CD4-positive, alpha-beta T cell treated with Interferon alpha-2 for 1 hour (primary cell): ENCODE data around the gene CD4.
A peak's percentile ranks its signal among the peaks of the same experiment; 100 is the strongest.
"Not testable (repeated sequence)": the region's sequence is repeated elsewhere in the genome, so short reads cannot be mapped to it uniquely, and the experiment has no call there.

Experiments
- DNase-seq, 2 donors: peaks; one replicate each; pipeline ENCODE4 v3.0.0-alpha.2; 2020 to 2022

Gene CD4

DNA sequence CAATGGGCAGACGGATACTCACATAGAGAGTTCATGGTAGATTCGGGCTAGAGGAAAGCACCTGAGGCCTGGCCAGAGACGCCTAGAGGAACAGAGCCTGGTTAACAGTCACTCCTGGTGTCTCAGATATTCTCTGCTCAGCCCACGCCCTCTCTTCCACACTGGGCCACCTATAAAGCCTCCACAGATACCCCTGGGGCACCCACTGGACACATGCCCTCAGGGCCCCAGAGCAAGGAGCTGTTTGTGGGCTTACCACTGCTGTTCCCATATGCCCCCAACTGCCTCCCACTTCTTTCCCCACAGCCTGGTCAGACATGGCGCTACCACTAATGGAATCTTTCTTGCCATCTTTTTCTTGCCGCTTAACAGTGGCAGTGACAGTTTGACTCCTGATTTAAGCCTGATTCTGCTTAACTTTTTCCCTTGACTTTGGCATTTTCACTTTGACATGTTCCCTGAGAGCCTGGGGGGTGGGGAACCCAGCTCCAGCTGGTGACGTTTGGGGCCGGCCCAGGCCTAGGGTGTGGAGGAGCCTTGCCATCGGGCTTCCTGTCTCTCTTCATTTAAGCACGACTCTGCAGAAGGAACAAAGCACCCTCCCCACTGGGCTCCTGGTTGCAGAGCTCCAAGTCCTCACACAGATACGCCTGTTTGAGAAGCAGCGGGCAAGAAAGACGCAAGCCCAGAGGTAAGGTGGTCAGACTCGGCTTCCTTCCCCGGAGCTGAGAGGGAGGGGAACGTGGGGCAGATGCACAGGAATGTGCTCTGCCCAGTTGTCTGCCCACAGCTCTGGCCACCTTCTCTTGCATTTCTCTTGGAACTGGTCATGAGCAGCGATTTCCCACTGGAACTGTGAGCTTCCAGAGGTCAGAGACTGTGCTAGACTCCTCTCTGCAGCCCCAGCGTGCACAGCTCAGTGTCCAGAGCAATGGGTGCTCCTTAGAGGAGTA lies at the start of gene CD4:
CD4 (plus strand) TSS at position 557 of the 953 bp plus-strand sequence. CDS start 10,611 bp downstream, outside the sequence.
- DNase-seq: peak; percentile 65 to 79

DNA sequence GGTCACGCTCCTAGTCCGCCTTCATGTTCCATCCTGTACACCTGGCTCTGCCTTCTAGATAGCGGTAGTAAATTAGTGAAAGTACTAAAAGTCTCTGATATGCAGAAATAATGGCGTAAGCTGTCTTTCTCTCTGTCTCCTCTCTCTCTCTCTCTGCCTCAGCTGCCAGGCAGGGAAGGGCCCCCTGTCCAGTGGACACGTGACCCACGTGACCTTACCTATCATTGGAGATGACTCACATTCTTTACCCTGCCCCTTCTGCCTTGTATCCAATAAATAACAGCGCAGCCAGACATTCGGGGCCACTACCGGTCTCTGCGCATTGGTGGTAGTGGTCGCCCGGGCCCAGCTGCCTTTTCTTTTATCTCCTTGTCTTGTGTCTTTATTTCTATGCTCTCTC lies 47.2 kb upstream of the CD4 start:
- DNase-seq: not testable (repeated sequence)

DNA sequence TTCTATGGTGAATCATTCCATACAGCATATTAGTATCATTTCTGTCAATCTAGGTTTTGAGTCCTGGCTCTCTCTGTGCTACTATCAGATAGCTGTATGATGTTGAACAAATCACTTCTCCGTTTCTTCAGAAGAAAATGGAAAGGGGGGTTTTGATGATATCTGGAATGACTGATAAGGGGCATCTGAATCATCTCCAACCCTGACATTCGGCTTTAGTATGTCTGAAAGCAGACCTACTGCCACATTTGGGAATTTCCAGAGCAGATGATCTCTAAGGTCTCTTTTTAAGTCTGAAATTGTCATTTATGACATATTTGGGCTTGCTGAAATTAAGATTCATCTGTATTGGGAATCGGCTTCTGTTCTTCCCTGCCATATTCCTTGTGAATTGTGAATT lies 46.5 kb upstream of the CD4 start:
- DNase-seq: no peak

DNA sequence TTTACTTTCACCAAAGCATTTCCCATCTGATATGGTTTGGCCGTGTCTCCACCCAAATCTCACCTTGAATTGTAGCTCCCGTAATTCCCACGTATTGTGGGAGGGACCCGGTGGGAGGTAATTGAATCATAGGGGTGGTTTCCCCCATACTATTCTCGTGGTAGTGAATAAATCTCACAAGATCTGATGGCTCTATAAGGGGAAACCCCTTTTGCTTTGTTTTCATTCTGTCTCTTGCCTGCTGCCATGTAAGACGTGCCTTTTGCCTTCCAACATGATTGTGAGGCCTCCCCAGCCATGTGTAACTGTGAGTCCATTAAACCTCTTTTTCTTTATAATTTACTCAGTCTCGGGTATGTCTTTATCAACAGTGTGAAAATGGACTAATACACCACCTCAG lies 46.0 kb upstream of the CD4 start:
- not testable (repeated sequence) for DNase-seq

DNA sequence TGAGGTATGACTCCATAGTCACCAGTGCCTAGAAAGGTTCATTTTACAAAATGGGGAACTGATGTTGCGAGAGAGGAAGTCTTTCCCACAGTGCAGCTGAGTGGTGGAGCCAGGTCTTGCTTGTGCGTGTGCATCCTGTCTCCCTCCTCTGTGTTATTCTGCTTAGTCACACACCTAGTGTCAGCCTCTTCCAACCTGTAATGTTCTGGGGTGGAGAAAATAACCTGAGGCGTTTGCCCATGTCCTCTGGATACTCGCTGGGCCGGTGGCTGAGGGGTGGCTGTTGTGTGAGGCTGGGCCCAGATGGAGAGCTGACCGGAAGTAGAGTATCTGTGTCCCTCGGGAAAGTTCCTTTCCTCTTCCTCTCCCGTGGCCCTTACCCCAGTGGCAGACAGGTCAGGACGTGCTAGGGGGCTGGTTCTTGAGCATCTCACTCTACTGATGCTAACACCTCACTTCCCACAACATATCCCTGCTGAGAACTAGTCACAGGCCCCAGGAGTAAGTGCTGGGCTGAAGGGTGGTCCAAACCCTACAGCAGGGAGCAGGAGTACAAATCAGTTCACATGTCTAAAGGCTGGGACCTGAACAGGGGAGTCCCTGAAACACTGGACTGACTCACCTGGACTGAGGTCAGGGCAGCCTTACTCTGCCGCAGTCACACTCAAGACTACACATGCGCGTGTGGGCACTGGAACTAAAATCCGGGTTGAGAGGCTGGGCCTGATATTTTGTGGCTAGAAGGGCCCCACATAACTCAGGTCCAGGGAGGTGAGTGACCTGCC lies 43.4 kb upstream of the CD4 start:
- DNase-seq: peak; percentile 27 to 62

DNA sequence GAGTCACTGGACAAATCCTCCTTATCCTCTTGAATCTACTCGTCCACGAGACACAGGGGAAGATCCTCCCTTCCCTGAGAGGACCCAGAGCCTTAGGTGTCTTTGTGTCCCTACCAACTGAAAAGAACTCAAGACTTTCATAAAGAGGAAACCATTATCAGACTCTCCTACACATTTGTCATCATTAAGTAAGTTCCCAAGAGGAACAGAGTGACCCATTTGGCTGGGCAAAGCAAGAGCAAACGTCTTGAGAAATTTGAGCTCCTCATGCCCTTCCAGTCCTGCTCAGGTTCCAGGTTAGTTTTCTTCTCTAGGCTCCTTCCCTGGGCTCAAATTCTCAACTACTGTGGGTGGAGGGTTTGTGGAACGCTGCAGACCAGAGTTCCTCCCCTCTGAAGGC lies 42.1 kb upstream of the CD4 start:
- DNase-seq: no peak

DNA sequence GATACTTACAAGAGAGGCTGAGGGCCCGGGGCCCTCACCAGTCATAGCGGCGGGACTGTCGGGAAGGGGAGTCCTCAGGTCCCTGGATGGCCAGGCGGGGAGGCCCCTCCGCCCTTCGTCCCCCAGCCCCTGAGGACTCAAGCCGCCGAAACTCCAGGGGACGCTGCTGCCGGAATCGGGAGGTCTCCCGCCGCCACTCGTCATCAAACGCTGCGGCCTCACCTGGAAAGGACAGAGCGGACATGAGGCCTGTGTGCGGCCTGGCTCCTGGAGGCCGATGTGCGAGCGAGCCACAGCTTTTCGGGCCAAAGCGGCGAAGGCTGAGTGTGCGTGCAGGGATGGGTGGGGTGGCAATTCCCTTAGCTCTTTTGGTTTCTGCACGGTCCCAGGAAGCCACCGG lies 40.6 kb upstream of the CD4 start:
- DNase-seq: no peak

DNA sequence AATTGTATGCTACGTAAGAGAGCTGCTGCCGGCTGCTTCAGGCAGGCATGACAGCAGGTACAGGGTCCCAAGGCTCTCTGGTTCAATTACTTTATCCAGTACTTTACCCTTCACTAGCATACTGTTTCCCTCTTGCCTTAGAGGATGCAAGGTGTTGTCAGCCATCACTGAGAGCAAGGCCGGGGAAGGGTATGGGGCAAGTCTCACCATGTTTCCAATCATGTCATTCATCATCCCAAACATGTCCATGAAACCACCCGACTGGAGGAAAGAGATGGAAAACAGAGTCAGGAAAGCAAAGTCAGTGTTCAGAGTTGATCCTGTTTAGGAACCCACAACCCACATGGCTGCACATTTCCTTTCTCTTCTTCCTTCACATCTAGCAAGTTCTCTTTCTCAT lies 38.8 kb upstream of the CD4 start:
- no peak for DNase-seq

DNA sequence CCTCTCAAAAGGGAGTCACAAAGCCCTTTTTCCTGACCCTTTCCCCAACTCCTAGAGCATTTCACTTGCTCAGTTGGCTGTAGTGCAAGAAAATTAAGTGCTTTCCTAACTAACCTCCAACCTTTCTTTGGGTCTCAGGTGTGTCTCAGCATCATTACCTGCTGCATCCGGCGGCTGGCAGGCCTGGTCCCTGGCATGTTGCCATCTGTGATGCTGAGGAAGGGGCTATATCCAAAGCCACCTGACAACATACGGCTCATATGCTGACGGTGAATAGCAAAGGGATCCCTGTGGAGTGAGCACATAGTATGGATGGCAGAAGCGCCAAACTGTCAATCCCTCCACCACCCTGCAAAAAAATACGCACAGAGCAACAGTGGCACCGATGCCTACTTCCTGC lies 37.6 kb upstream of the CD4 start:
- no peak for DNase-seq

DNA sequence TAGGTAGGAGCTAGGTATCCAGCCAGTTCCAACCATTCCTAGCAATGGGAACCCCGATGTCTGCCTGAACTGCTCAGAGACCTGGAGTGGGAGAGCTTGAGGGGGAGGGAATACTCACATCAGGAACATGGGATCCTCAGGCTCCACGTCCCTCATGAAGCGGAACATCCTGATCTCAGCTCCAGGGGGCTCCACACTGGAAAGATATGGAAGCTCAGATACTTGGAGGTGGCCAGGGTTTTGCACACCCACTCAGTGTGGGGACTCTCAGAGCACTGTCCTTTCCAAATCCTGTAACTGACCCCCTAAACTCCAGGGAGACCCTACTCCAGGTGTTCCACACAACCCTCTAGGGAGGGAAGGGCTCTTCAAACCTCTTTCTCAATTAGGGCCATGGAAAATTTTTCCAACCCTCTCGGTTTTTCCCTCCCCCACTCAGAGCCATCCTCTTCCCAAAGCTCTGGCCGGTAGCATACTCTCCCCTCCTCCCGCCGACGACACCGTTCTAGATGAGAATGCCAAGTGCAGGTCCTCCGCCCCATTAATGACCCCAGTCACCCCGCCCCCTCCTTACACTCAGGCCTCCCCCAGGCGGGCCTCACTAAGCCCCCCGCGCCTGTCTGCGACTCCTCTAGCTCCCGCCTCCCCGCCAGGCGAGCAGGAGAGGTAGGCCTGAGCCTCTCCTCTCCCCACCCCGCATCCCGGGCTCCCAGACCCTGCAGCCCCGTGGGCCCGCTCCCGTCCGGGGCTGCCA lies 37.0 kb upstream of the CD4 start:
- DNase-seq: peak in 1 of 2 donors; percentile 24

DNA sequence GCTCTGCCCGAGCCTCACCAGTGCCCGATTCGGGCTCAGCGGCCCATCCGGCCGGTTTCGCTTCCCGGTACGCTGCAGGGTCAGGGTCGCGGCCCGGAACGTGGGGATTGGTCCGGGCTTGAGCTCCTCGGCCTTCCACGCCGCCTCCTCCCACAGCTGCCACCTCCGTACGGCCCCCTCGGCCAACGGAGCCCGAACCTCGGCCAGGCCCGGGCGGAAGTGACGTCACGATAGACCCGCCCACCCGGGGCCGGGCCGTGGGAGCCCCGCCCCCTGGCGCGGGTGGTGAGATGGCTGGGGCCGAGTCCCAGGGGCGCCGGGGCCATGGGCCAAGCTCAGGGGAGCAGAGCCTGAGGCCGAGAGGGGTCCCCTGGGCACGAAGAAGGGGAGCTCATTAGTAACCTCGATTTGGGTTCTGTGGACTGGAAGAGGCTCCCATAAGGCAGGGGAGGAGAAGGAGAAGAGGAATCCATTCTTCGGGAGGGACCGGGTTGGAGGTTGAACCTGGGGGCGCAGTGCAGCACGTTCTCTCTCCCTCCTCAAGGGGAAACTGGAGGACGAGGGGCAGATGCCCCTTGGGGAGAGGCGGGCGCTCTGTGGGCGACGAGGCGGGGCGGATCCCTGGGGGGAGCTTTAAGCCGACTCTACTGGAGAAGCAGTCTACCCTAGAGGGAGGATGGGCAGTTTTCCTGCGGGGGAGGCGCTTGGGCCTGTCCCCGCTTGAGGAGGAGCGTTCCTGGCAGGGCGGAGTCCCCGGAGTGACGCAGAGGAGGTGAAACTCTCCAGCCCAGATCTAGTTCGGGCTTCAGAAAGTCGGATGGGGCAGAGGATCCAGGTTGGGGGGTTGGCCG lies 36.2 kb upstream of the CD4 start, which contains the start of gene MLF2:
MLF2 (minus strand) TSS at position 221 of the 851 bp plus-strand sequence. CDS start 807 bp downstream, outside the sequence.
- peak; percentile 98 to 99 for DNase-seq

DNA sequence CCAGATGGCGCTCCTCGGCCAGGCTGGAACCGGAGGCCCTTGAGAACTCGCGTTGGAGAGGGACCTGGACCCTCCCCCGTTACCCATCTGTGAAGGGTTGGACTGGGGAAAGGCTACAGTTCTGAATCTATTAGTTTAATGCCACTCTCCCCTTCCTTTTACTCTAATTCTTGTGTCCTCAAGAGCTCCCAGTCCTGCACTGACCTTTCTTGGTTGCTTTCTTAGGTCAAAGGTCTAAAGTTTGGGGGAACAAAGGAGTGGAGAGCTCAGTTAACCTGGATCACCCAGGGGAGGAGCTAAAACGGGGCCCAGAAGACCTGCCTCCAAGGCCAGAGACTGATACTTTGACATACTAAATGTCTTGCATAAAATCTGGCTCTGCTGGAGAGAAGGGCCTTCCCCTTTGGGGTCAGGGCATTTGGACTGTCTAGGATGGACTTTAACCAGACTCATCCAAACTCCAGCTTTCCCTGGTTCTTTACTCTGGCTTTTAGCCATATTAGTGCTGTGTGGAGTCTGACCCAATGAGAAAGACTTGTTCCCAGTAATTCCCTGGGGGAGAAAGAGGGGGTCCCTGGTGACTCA lies 35.5 kb upstream of the CD4 start:
- DNase-seq: no peak

DNA sequence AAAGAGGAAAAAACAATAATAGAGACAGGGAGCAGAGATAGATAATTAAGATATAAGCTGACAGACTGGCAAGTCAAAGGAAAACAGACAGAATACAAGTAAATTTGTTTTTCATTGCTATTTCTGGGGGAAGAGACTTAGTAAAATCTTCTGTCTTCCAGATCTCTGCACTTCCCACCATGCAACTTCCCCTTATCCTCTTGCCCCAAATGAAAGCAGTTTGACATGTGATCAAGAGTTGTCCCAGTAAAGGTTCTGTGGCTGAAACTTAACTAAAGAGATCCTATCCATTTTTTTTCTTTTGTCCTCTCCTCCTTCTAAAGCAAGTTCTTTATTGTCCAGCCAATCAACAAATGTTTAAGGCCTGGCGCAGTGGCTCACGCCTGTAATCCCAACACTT lies 34.9 kb upstream of the CD4 start:
- DNase-seq: no peak

DNA sequence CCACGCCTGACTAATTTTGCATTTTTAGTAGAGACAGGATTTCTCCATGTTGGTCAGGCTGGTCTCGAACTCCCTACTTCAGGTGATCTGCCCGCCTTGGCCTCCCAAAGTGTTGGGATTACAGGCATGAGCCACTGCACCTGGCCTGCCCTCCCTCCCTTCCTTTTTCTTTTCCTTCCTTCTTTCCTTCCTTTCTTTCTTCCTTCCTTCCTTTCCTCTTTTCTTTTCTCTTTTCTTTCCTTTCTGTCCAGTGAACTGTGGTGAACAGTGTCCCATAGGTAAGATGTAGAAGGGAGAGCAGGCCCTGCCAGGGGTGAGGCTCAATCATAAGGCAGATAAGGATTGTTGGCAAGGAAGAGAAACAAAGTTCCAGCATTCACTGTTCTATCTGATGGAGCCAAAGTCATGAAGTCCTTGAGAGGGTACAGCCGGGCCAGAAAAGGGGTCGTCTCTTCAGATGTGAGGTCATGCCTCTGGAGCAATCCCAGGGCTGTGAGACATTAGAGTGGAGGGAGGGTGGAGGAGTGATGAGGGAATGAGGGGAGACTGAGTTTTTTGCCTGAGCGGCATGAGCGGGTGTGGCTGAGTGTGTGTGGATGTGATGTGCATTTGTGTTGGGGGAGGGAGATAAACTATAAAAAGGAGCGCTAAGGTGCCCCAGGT lies 32.2 kb upstream of the CD4 start:
- DNase-seq: no peak

DNA sequence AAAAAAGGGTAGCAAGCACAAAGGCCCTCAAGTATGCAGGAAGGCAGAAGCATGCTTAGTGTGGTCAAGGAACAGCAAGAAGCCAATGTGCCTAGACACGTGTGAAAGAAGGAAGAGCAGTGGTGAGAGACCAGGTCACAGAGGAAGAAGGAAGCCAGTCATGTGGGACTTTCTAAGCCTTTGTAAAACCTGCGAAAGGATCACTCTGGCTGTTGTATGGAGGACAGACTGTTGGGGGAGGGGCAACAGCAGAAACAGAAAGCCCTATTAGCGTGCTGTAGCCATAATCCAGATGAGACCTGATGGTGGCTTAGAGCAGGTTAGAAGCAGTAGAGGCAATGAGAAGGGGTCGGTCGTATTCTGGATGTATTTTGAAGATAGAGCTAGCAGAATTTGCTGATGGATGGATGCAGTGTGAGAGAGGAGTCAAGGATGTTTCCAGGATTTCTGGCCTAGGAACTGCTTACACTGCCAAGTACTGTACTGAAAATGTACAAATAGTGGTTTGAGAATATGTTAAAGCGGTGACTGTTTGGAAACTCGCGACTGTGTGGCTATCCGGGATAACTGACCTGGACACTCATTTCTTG lies 30.7 kb upstream of the CD4 start:
- no peak for DNase-seq

DNA sequence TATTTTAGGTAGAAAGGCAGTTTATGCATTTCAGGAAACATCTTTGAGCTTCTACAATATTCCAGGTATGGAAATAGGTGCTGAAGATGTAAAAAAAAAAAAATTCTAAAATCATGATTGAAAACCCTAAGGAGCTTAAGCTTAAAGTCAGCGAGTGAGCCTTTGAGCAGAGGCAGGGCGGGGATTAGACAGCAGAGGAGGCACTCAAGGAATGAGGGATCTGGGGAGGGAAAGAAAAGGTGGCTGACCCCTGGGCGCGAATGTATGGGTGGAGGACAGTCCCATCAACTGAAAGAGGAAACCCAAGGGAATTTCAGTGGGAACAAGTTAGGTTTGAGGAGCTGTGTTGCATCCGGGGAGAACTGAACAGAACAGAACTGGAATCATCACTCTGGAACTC lies 29.6 kb upstream of the CD4 start:
- DNase-seq: no peak

DNA sequence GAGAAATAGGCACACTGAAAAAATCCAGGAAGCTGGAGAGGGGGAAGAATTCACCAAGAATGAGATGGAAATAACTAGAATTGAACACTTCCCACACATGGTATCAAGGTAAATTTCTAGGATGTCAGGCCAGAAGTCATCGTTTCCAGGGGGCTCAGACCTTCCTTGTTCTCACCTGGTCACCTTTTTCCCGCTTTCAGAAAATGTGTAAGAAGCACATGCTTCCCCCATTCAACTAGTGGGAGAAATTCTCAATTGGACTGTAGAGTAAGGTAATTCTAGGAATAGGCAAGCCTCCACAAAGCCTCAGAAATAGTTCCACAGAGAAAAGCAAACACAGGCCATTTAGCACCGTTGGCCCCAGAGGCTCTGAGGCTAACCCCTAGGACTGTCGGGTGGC lies 25.9 kb upstream of the CD4 start:
- DNase-seq: no peak

DNA sequence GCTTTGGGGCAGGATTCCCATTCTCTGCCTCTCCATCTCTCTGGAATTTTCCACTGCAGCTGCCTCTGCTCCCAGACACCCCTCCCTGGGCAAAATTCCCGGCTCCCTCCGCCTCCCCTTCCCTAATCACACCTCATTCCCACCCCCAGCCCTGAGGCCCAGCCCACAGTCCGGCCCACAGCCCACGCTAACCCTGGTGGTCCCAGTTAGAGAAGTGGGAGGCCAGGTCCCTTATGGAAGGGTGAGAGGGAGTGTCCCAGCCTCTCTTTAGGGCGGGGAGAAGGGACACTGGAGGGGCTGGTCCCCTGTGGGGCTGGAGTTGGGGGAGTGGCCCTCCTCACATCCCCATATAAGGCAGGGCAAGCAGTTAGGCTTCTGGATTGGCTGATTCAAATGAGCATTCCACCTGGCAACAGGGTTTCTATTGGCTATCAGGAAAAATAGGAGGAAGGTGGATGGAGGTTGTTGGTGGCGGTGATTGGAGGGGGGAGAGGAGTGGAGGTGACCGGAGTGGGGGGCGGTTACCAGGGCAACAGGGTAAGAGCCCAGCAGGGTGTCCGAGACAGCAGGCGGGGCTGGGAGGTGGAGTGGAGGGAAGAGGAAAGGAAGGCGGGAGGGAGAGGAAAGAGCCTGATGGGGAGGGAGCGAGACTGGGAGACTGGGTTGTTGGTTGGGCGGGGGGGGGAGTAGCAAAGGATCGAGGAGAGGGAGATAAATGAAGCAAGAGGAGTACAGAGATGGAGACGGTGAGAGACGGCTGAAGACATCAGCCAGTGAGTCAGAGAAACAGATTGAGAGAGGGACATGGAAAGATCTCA lies 25.1 kb upstream of the CD4 start:
- DNase-seq: peak; percentile 77 to 83

DNA sequence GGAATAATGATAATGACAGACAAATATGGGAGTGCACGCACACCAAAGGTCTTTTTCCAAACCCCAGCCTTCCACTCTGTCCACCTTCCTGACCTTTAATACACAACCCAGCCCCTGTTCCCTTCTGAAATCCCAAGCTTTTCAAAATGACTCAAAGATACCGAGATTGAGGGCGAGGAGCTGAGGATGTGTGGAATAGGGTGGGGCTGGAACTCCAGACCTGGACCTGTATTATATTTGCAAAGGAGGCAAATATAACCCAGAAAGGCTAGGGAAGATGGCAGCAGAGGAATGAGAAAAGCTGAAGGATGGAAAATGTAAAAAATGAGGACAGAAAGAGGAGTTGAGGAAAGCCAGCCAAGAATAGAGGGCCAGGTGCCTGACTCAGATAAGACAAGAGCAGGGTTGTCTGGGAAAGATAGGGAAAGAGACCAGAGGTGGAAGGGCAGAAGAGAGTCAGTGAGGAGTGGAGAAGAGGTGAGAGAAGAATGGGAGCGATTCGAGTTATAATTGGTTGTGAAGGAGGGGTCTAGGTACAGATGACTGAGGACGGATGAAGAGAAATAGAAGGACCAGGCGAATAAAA lies 24.2 kb upstream of the CD4 start:
- DNase-seq: no peak
